PFSK-1 (cell line): ENCODE data around the gene HOMER1.

ENCODE experiments used
- FOXP2 ChIP-seq: optimal IDR thresholded peaks from 2 replicates; pipeline ENCODE3; 2011; ENCODE audit warnings: borderline replicate concordance, control low read depth, inconsistent platforms; ENCODE audit not compliant: insufficient read depth; ENCODE audit errors: extremely low read length, extremely low read depth
- POLR2AphosphoS5 ChIP-seq: IDR thresholded peaks from 2 replicates; pipeline ENCODE4 v1.6.1; 2012; ENCODE audit warnings: low read depth, mild to moderate bottlenecking, control low read depth, low read length, moderate library complexity
- SIN3A ChIP-seq: IDR thresholded peaks from 2 replicates; pipeline ENCODE4 v1.6.1; 2012; ENCODE audit warnings: mild to moderate bottlenecking, low read length, moderate library complexity, borderline replicate concordance; ENCODE audit not compliant: insufficient read depth
- TAF1 ChIP-seq: IDR thresholded peaks from 2 replicates; pipeline ENCODE4 v1.6.1; 2012; ENCODE audit warnings: low read length, control low read depth, borderline replicate concordance; ENCODE audit not compliant: insufficient read depth
- TF ChIP-seq, protein P1 (sequence below), 2 experiments: IDR thresholded peaks; 2 replicates each; pipeline versions ENCODE4 v1.6.1 to v1.8.0; 2011 to 2012; ENCODE audit warnings: low read depth in 2 of 2, low read length in 2 of 2, control low read depth in 1 of 2, inconsistent platforms in 1 of 2, mild to moderate bottlenecking in 1 of 2, moderate library complexity in 1 of 2; ENCODE audit not compliant: insufficient read depth in 1 of 2

Gene HOMER1

DNA sequence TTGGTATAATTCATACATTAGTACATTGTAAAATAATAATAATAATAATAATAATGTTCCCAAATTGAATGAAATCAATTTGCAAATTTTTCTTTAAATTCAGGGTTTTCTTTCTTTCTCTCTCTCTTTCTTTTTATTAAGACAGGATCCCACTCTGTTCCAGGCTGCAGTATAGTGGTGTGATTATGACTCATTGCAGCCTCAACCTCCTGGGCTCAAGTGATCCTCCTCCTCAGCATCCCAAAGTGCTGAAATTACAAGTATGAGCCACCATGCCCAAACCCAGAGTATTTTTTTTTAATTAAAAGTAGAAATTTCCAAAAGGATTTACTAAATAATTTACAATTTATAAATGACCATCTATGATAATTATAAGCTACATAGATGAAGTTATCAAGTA lies 117.7 kb downstream of the HOMER1 start:
- TF ChIP-seq SIN3A (no peak), FOXP2 (no peak), POLR2AphosphoS5 (no peak), TAF1 (no peak)
- TF ChIP-seq, protein P1, sequence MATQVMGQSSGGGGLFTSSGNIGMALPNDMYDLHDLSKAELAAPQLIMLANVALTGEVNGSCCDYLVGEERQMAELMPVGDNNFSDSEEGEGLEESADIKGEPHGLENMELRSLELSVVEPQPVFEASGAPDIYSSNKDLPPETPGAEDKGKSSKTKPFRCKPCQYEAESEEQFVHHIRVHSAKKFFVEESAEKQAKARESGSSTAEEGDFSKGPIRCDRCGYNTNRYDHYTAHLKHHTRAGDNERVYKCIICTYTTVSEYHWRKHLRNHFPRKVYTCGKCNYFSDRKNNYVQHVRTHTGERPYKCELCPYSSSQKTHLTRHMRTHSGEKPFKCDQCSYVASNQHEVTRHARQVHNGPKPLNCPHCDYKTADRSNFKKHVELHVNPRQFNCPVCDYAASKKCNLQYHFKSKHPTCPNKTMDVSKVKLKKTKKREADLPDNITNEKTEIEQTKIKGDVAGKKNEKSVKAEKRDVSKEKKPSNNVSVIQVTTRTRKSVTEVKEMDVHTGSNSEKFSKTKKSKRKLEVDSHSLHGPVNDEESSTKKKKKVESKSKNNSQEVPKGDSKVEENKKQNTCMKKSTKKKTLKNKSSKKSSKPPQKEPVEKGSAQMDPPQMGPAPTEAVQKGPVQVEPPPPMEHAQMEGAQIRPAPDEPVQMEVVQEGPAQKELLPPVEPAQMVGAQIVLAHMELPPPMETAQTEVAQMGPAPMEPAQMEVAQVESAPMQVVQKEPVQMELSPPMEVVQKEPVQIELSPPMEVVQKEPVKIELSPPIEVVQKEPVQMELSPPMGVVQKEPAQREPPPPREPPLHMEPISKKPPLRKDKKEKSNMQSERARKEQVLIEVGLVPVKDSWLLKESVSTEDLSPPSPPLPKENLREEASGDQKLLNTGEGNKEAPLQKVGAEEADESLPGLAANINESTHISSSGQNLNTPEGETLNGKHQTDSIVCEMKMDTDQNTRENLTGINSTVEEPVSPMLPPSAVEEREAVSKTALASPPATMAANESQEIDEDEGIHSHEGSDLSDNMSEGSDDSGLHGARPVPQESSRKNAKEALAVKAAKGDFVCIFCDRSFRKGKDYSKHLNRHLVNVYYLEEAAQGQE (IDR thresholded peaks at IDR 0.05; ENCODE audit: insufficient read depth in 1 of 2, low read depth in 2 of 2, low read length in 2 of 2) = no peak

GRCh38 chr5:79395296-79395695 lies 118.6 kb downstream of the HOMER1 start:
- TF ChIP-seq, protein P1 (IDR thresholded peaks at IDR 0.05; ENCODE audit: insufficient read depth in 1 of 2, low read depth in 2 of 2, low read length in 2 of 2) = no peak
- no peak for TF ChIP-seq TAF1
- TF ChIP-seq SIN3A = no peak
- TF ChIP-seq POLR2AphosphoS5 = no peak
- no peak for TF ChIP-seq FOXP2

- TF ChIP-seq, protein P1 (IDR thresholded peaks at IDR 0.05; ENCODE audit: insufficient read depth in 1 of 2, low read depth in 2 of 2, low read length in 2 of 2) = no peak
- TF ChIP-seq SIN3A (no peak), FOXP2 (no peak), POLR2AphosphoS5 (no peak), TAF1 (no peak)
Observed at GRCh38 chr5:79392776-79393175, 121.2 kb downstream of the HOMER1 start.

- TF ChIP-seq, protein P1 (IDR thresholded peaks at IDR 0.05; ENCODE audit: insufficient read depth in 1 of 2, low read depth in 2 of 2, low read length in 2 of 2) = no peak
- no peak for TF ChIP-seq SIN3A
- TF ChIP-seq TAF1 = no peak
Observed at GRCh38 chr5:79386679-79387078, 127.3 kb downstream of the HOMER1 start.

- TF ChIP-seq, protein P1 (IDR thresholded peaks at IDR 0.05; ENCODE audit: insufficient read depth in 1 of 2, low read depth in 2 of 2, low read length in 2 of 2) = no peak
- TF ChIP-seq FOXP2 = no peak
Observed at GRCh38 chr5:79378510-79379186, 135.3 kb downstream of the HOMER1 start.
